Raji (cell line): ENCODE results near the gene TPSAB1.

Experiments
- POLR2A ChIP-seq: IDR thresholded peaks from 2 replicates; pipeline ENCODE4 v1.6.1; 2011; ENCODE audit warnings: low read depth, low read length, control low read depth; ENCODE audit not compliant: insufficient read depth

TPSAB1 gene

DNA sequence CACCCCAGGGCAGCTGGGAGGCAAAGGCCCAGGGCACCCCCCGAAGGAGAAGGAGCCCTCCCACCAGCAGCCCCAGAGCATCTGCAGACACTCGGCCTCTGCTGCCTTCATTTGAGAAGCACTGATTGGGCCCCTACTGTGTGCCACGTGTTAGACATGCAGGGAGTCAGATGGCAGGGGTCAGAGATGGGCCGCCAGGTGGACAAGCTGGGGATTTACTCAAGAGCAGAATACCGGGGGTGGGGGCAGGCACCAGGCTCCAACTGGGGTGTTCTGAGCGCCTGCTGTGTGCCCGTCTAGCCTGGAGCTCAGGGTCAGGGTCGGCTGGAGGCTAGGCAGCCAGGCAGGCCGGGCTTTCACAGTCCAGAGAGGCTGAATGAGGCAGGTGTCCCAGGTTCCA lies 34.2 kb upstream of the TPSAB1 start:
- TF ChIP-seq POLR2A: no peak

DNA sequence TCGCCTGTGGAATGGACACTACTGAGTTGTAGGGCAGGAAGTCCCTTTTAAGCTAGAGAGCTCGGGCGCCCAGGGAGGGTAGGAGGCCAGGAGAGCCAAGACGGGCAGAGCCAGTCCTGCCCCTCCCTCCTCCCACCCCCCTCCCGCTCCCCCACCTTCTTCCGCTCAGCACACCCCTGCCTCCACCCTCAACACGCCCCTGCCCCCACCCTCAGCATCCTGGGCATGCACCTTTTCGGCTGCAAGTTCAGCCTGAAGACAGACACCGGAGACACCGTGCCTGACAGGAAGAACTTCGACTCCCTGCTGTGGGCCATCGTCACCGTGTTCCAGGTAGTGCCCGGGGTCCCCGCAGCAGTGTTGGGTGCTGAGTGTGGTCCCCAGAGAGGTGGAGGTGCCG lies 33.7 kb upstream of the TPSAB1 start:
- TF ChIP-seq POLR2A: no peak

DNA sequence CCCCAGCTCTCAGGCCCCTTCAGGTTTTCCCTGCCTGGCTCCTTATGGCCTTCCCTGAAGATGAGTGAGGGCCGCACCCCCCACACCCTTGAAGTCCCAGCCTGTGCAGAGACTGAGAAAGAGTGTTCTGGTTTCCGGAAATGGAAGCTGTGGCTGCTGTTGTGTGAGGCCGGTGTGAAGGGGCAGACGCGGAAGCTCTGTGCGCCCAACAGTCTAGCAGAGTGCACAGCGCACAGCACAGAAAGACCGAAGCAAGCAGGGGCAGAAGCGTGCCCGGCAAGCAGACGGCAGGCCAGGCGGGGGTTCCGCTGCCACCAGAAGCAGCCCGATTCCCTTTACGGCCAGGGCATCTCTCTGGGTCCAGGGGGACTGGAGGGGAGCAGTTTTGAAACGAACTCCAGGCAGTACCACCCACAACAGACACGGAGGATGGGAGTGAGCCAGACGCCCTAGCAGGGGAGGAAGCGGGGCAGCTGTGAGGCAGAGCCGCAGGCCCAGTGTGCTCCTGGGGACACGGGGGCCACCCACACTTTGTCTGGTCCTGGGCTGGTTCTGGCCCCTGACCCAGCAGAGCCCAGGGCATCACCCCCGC lies 32.2 kb upstream of the TPSAB1 start:
- TF ChIP-seq POLR2A: no peak

- TF ChIP-seq POLR2A: no peak
Measured at GRCh38 chr16:1209081-1209480, 31.4 kb upstream of the TPSAB1 start.

DNA sequence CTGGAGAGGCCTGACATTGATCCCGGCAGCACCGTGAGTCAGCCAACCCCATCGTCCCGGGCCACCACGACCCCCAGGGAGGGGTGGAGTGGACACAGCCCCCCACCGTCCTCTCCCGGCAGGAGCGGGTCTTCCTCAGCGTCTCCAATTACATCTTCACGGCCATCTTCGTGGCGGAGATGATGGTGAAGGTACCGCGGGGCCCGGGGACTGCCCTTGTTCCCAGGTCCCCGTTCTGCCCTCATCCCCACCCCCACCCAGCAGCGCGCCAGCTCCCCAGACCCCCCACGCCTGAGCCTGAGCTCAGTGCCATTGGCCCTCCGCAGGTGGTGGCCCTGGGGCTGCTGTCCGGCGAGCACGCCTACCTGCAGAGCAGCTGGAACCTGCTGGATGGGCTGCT lies 30.0 kb upstream of the TPSAB1 start:
- TF ChIP-seq POLR2A: no peak

DNA sequence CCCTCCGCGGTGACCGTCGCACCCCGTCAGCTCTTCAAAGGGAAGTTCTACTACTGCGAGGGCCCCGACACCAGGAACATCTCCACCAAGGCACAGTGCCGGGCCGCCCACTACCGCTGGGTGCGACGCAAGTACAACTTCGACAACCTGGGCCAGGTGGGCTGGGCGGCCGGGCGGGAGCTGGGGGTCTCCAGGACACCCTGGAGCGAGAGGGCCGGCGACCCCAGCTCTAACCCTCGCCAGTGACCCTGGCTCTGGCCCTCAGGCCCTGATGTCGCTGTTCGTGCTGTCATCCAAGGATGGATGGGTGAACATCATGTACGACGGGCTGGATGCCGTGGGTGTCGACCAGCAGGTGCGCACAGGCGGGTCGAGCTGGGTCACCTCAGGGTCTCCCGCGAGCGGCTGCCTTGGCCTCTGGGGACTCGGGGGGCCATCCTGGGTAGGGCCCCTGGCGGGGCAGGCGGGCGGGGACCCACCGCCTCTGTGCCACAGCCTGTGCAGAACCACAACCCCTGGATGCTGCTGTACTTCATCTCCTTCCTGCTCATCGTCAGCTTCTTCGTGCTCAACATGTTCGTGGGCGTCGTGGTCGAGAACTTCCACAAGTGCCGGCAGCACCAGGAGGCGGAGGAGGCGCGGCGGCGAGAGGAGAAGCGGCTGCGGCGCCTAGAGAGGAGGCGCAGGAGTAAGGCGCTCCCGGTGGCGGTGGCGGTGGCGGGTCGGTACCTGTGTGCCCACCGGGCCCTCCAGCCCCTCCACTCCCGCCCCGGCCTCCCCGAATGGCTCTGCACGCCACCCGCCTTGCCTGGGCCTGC lies 28.8 kb upstream of the TPSAB1 start:
- TF ChIP-seq POLR2A: no peak

DNA sequence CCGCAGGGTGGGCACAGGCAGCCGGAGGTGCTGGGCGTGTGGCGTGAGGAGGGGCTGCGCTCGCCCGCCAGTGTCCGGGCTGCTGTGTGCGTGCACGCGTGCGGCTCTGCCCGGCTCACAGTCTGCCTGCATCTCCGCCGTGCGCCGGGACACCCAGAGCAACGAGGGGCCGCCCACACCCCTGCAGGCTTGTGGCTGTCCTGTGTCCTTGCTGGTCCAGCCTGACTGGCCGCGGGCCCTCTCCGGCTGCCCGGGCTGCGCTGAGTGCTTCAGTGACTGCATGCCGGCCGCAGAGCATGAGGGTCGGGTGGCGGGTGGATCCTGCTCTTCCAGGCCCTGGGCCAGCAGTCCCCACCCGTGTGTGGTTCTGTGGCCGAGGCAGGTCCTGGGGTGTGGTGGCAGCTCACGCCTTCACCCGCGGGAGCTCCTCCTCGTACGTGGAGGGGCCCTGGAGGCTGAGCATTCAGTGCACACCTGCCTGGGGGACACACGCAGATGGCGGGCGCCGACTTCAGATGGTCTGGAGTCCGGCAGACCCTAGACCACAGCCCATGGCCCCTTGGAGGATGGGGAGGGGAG lies 27.8 kb upstream of the TPSAB1 start:
- no peak for TF ChIP-seq POLR2A

DNA sequence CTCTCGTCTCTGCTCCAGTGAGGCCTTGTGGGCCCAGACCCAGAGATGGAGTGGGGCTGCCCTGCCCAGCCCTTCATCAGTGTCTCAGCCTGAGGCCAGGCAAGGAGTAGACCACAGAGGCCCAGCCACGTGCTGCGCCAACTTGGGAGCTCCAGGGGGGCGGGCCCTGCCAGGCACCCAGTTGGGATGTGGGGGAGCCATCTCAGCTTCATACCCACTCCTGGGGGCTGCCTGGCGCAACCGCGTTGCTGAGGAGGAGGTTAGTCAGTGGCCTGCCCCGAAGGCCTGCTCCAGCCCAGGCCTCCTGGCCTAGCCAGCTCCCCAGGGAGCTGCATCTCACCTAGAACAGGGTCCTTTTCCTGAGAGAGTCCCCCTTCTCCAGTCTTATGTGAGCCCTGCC lies 27.3 kb upstream of the TPSAB1 start:
- no peak for TF ChIP-seq POLR2A

DNA sequence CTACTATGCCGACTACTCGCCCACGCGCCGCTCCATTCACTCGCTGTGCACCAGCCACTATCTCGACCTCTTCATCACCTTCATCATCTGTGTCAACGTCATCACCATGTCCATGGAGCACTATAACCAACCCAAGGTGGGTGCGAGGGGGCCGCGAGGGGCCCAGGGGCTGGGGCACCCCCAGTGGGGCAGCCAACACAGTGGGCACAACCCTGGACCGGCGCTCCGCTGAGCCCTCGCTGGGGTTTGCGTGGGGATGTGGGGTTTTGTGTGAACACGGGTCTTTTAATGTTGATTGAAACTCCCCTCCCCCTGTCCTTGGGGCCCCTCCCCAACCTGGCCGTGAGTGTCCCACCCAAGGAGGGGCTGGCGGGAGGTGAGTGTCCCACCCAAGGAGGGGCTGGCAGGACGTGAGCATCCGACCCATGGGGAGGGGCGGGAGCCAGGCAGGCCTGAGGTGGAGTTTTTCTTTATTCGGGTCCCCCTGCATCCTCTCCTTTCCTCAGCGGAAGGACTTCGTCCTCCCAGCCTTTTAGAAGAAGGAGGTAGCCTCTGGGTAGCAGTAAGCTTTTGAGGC lies 26.6 kb upstream of the TPSAB1 start:
- no peak for TF ChIP-seq POLR2A

DNA sequence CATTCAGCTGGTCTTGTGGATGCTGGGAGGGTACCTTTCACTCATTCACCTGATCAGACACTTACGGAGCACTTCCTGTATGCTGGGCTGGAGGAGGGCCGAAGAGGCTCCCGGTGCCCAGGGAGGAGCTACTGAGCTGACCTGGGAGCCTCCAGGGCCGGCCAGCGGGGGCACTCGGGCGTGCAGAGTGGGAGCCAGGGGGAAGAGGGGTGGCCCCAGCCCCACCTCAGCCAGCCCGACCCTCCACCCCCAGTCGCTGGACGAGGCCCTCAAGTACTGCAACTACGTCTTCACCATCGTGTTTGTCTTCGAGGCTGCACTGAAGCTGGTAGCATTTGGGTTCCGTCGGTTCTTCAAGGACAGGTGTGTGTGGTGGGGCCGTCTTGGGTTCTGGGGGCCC lies 25.8 kb upstream of the TPSAB1 start:
- no peak for TF ChIP-seq POLR2A

DNA sequence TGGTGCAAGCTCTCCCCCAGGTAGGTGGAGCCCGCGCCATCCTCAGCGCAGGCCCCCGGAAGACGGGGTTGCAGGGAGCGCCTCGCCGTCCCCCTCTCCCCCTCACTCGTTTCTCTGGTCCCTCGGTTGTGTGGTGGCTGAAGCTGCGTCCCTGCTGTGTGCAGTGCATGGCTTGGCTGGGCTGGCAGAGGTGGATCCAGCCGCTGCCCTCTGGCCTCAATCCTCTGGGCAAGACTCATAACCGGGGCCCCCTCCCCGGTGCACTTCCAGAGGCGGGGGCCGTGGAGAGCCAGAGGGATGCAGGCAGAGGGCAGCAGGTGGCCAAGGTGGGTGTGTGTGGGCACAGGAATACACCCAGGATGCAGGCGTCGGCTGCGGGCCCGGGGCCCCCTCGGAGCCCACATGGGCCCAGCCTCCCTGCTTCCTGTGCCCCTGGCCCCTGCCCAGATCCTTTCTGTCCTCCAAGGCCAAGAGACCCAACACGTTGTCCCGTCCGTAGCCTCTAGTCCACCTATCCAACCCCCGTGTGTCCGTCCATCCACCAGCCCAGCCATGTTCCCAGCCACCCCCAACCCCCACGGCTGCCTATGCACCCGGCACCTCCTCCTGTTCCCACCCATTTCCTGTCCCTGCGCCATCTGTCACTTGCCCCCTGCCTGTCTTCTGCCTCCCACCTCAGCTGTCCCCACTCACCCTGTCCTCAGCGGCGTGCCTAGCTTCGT lies 24.8 kb upstream of the TPSAB1 start:
- no peak for TF ChIP-seq POLR2A

DNA sequence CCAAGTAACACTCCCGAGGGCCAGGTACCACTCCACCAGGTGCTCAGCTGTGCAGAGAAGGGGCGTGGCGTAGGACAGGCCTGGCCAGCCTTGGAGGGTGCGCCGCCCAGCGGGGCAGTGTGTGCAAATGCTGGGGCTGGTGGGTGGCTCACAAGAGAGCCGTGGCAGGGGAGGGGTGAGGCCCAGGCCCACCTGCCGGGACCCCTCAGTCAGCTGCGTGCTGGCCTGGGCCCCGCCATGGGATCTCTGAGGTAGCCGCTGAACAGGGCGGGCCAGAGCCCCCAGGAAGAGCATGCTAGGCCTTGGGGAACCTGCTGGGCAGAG lies 24.2 kb upstream of the TPSAB1 start:
- TF ChIP-seq POLR2A: no peak

- TF ChIP-seq POLR2A: no peak
Measured at GRCh38 chr16:1216681-1217400, 23.7 kb upstream of the TPSAB1 start.

GRCh38 chr16:1217526-1217925 lies 23.0 kb upstream of the TPSAB1 start:
- no peak for TF ChIP-seq POLR2A
